Astrocyte (in vitro differentiated cells and primary cell): Measurements from ENCODE around the gene TPGS1. TPM values are rescaled to one million over a fixed set of nuclear protein-coding genes. Genes with fewer than 3 reads are reported as not detected.

Experiments
- DNase-seq: peaks from one replicate; pipeline ENCODE4 v3.0.0-alpha.2; 2010; ENCODE audit warnings: low read depth
- FAIRE-seq: peaks from 2 replicates; lab custom pipeline; 2011; peaks lifted over from hg19 to GRCh38; lab: Jason Lieb, UNC
- H2AFZ ChIP-seq: 2 replicates; pipeline ENCODE4 v1.6.0; 2012; ENCODE audit warnings: low read depth, low read length, inconsistent platforms
- H3K27ac ChIP-seq: 2 replicates; pipeline ENCODE4 v1.5.1; 2011; ENCODE audit warnings: low read depth, low read length, inconsistent platforms
- H3K27me3 ChIP-seq: 2 replicates; pipeline ENCODE4 v1.6.0; 2011; ENCODE audit warnings: low read length, inconsistent platforms; ENCODE audit not compliant: insufficient read depth
- H3K36me3 ChIP-seq: 2 replicates; pipeline ENCODE4 v1.5.1; 2011; ENCODE audit warnings: low read length, inconsistent platforms; ENCODE audit not compliant: insufficient read depth
- H3K4me1 ChIP-seq: 2 replicates; pipeline ENCODE4 v1.5.1; 2011; ENCODE audit warnings: low read length, inconsistent platforms; ENCODE audit not compliant: insufficient read depth
- H3K4me2 ChIP-seq: 2 replicates; pipeline ENCODE4 v1.6.0; 2012; ENCODE audit warnings: low read length, inconsistent platforms
- H3K4me3 ChIP-seq: 2 replicates; pipeline ENCODE4 v1.5.1; 2011; ENCODE audit warnings: low read depth, mild to moderate bottlenecking, low read length, inconsistent platforms; ENCODE audit not compliant: insufficient read depth
- H3K79me2 ChIP-seq: 2 replicates; pipeline ENCODE4 v1.6.0; 2012; ENCODE audit warnings: mild to moderate bottlenecking, low read length, inconsistent platforms; ENCODE audit not compliant: insufficient read depth
- H3K9ac ChIP-seq: 2 replicates; pipeline ENCODE4 v1.6.0; 2012; ENCODE audit warnings: mild to moderate bottlenecking, low read length, inconsistent platforms
- H3K9me3 ChIP-seq: 2 replicates; pipeline ENCODE4 v1.5.1; 2012; ENCODE audit warnings: low read depth, mild to moderate bottlenecking, low read length, inconsistent platforms; ENCODE audit not compliant: insufficient read depth
- H4K20me1 ChIP-seq: 2 replicates; pipeline ENCODE4 v1.6.0; 2012; ENCODE audit warnings: low read length, inconsistent platforms; ENCODE audit not compliant: insufficient read depth
- H3K27ac Mint-ChIP-seq: one replicate; pipeline ENCODE4 v1.8.0; 2021; ENCODE audit warnings: mild to moderate bottlenecking, mixed read lengths; ENCODE audit not compliant: unreplicated experiment
- H3K27me3 Mint-ChIP-seq: one replicate; pipeline ENCODE4 v1.8.0; 2021; ENCODE audit warnings: low read depth, mixed read lengths; ENCODE audit not compliant: unreplicated experiment
- H3K36me3 Mint-ChIP-seq: one replicate; pipeline ENCODE4 v1.8.0; 2021; ENCODE audit warnings: low read depth, mixed read lengths; ENCODE audit not compliant: unreplicated experiment
- H3K4me1 Mint-ChIP-seq: one replicate; pipeline ENCODE4 v1.8.0; 2021; ENCODE audit warnings: low read depth, mixed read lengths; ENCODE audit not compliant: unreplicated experiment
- H3K4me3 Mint-ChIP-seq: one replicate; pipeline ENCODE4 v1.8.0; 2021; ENCODE audit warnings: mild to moderate bottlenecking, moderate library complexity, mixed read lengths; ENCODE audit not compliant: unreplicated experiment
- H3K9me3 Mint-ChIP-seq: one replicate; pipeline ENCODE4 v1.8.0; 2021; ENCODE audit warnings: mild to moderate bottlenecking, mixed read lengths; ENCODE audit not compliant: unreplicated experiment
- EZH2 ChIP-seq: IDR thresholded peaks from 2 replicates; pipeline ENCODE4 v1.6.1; 2012; ENCODE audit warnings: mild to moderate bottlenecking, low read length, inconsistent platforms; ENCODE audit not compliant: insufficient read depth
- total RNA-seq: library from RNA; stranded (reverse); gene quantifications from 2 replicates; pipeline ENCODE4 v1.2.1, GENCODE V29; 2021
- TF ChIP-seq, protein P1 (sequence below): IDR thresholded peaks from 2 replicates; pipeline ENCODE4 v1.5.1; 2011; ENCODE audit warnings: low read depth, mild to moderate bottlenecking, inconsistent platforms, low read length, moderate library complexity; ENCODE audit not compliant: insufficient read depth

TPGS1 gene
- total RNA-seq, 1 donor from 2014 or later: 17.9 TPM

DNA sequence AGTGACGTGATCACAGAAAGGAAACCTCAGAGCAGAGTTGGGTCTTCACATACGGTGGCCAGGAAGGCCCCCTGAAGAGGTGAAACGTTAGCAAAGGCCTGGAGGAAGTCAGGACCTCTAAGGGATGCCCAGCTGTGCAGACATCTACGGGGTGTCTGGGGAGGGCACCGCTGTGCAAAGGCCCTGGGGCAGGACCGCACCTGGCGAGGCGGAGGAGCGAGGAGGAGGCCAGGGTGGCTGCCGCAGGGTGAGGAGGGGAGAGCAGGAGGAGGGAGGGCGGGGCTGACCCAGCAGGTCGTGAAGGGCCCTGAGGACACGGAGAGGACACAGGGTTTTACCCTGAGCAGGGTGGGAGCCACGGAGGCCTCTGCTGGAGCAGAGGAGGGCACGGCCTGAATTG is 22.8 kb upstream of the TPGS1 start:
- peaks cover 3% of the 10 kb centered on the region for H3K27me3 Mint-ChIP-seq
- H3K27ac ChIP-seq: no peak overlapping the region
- H3K9me3 ChIP-seq: peaks cover 12% of the 10 kb centered on the region
- H3K9ac ChIP-seq: no peak overlapping the region
- no peaks in the 10 kb centered on the region for H3K79me2 ChIP-seq
- peaks cover 10% of the 10 kb centered on the region for H3K4me1 ChIP-seq
- no peak overlapping the region for H2AFZ ChIP-seq
- TF ChIP-seq, protein P1, sequence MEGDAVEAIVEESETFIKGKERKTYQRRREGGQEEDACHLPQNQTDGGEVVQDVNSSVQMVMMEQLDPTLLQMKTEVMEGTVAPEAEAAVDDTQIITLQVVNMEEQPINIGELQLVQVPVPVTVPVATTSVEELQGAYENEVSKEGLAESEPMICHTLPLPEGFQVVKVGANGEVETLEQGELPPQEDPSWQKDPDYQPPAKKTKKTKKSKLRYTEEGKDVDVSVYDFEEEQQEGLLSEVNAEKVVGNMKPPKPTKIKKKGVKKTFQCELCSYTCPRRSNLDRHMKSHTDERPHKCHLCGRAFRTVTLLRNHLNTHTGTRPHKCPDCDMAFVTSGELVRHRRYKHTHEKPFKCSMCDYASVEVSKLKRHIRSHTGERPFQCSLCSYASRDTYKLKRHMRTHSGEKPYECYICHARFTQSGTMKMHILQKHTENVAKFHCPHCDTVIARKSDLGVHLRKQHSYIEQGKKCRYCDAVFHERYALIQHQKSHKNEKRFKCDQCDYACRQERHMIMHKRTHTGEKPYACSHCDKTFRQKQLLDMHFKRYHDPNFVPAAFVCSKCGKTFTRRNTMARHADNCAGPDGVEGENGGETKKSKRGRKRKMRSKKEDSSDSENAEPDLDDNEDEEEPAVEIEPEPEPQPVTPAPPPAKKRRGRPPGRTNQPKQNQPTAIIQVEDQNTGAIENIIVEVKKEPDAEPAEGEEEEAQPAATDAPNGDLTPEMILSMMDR: no peak
- no peak for TF ChIP-seq EZH2
- peaks cover 2% of the 10 kb centered on the region for H3K9me3 Mint-ChIP-seq
- H3K4me2 ChIP-seq: no peak overlapping the region
- no peaks in the 10 kb centered on the region for H3K27me3 ChIP-seq
- FAIRE-seq (no peak), DNase-seq (no peak)
- no peak overlapping the region for H3K4me3 Mint-ChIP-seq
- H3K4me3 ChIP-seq: no peak overlapping the region
- H3K4me1 Mint-ChIP-seq: peaks cover 9% of the 10 kb centered on the region
- H3K36me3 Mint-ChIP-seq: peaks cover 4% of the 10 kb centered on the region
- no peaks in the 10 kb centered on the region for H3K36me3 ChIP-seq
- H3K27ac Mint-ChIP-seq: no peak overlapping the region
- no peaks in the 10 kb centered on the region for H4K20me1 ChIP-seq

- Histone ChIP-seq H3K9me3 (peaks cover 12% of the 10 kb centered on the region), H3K36me3 (no peaks in the 10 kb centered on the region), H3K27ac (no peak overlapping the region), H3K4me3 (no peak overlapping the region), H3K4me1 (peaks cover 15% of the 10 kb centered on the region), H3K4me2 (no peak overlapping the region), H3K9ac (no peak overlapping the region), H2AFZ (no peak overlapping the region), H4K20me1 (no peaks in the 10 kb centered on the region), H3K27me3 (no peaks in the 10 kb centered on the region), H3K79me2 (no peaks in the 10 kb centered on the region)
- Mint-ChIP-seq H3K27me3 (peaks cover 3% of the 10 kb centered on the region), H3K36me3 (peaks cover 2% of the 10 kb centered on the region), H3K27ac (peak overlapping the region; percentile 26), H3K9me3 (peaks cover 2% of the 10 kb centered on the region), H3K4me3 (peak overlapping the region; percentile 14), H3K4me1 (peaks cover 9% of the 10 kb centered on the region)
- FAIRE-seq: no peak
- TF ChIP-seq, protein P1: no peak
- no peak for TF ChIP-seq EZH2
- DNase-seq: no peak
Measured at GRCh38 chr19:485077-485476, 22.2 kb upstream of the TPGS1 start.

DNA sequence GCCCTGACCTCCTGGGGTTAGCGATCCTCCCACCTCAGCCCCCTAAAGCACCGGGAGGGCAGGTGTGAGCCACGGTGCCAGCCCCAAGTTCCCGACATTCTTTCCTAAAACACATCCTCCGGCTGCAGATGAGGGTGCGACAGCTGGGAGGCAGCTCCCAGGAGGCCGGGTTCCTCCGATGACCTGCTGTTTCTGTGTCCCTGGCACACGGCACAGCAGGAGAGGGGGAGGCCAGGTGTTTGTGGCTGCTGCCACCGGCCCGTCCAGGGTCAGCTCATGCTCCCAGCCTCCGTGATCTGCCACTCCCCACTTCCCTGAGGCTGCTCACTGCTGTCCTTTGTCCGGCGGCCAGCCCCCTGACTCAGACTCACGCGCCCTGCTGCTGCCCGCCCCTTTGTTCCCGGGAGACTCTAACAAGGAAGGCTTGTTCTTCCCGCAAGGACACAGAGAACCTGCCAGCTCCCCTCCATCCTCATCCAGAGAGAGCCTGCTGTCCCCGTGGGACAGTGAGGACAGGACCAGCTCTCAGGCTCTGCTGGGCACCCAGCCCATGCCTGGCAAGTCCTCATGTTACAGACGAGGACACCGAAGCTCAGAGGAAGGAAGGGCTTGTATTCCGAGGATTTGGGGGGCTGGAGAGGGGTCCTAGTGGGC is 21.6 kb upstream of the TPGS1 start:
- Mint-ChIP-seq H3K27me3 (peaks cover 3% of the 10 kb centered on the region), H3K4me1 (peaks cover 12% of the 10 kb centered on the region), H3K36me3 (peaks cover 2% of the 10 kb centered on the region), H3K9me3 (no peaks in the 10 kb centered on the region), H3K4me3 (peak overlapping the region; percentile 57), H3K27ac (peak overlapping the region; percentile 26)
- Histone ChIP-seq H4K20me1 (no peaks in the 10 kb centered on the region), H3K27me3 (no peaks in the 10 kb centered on the region), H3K9ac (peak overlapping the region; percentile 61), H3K27ac (no peak overlapping the region), H3K36me3 (no peaks in the 10 kb centered on the region), H3K79me2 (no peaks in the 10 kb centered on the region), H3K9me3 (peaks cover 5% of the 10 kb centered on the region), H3K4me3 (no peak overlapping the region), H2AFZ (peak overlapping the region; percentile 62), H3K4me1 (peaks cover 15% of the 10 kb centered on the region), H3K4me2 (peak overlapping the region; percentile 60)
- TF ChIP-seq EZH2: peak; percentile 45
- TF ChIP-seq, protein P1: no peak
- FAIRE-seq (no peak), DNase-seq (peak; percentile 9)
